Thyroid gland (tissue), 4 donors: ENCODE data around the gene IYD.

Experiments used
- CTCF ChIP-seq, 6 experiments: fragments of 200-600 bp in 3 of 6; fragments of 450-650 bp in 3 of 6; sonication (generic) in 3 of 6; IDR thresholded peaks; one replicate each; pipeline ENCODE4 v1.5.1; 2016 to 2019; ENCODE audit warnings: antibody characterized with exemption in 6 of 6, mild to moderate bottlenecking in 2 of 6, inconsistent platforms in 1 of 6, moderate library complexity in 1 of 6
- POLR2A ChIP-seq, 2 donors: fragments of 450-650 bp; IDR thresholded peaks; one replicate each; pipeline ENCODE4 v1.6.1; 2017; ENCODE audit warnings: antibody characterized with exemption in 2 of 2, mild to moderate bottlenecking in 2 of 2, moderate library complexity in 1 of 2

GRCh38 chr6:150323205-150323604, 45.6 kb upstream of the IYD start:
- no peak for TF ChIP-seq CTCF (IDR thresholded peaks at IDR 0.05)
- TF ChIP-seq POLR2A (IDR thresholded peaks at IDR 0.05): no peak
